Measurements from ENCODE around the gene CCDC117.

CCDC117 gene

DNA sequence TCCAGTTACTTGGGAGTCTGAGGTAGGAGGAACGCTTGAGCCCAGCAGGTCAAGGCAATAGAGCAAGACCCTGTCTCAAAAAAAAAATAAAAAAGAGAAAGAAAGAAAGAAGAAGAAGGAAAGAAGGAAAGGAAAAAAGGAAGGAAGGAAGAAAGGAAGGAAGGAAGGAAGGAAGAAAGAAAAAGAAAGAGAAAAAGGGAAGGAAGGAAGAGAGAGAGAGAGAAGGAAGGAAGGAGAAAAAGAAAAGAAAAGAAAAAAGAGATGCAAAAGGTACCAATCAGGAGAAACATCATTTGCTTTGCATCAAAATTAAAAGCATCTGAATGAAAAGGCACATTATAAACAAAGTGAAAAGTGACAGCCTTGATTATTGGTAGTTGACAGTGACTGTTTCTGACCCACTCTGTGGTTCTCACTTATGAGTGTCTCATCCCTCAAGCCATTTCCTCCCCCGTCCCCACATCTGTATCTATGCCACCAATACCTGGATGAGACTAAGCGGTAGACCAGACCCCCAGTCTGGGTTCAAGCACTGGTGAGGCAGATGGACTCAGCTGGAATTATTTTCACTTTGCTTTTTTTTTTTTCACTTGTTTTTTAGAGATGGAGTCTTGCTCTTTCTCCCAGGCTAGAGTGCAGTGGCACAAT lies 60.9 kb downstream of the CCDC117 start:
- WGBS (ENCODE audit: insufficient coverage) = 94% methylated on average over 3 of the region's 3 CpGs
- Histone ChIP-seq H3K27me3 (replicated peaks in 2 of 5; ENCODE audit: control insufficient read depth in 4 of 5, insufficient read depth in 5 of 5, low read length in 4 of 5) (no peaks in the 10 kb centered on the region), H3K9me3 (ENCODE audit: control extremely low read depth in 1 of 5, control insufficient read depth in 4 of 5, insufficient read depth in 2 of 5, low read depth in 1 of 5, low read length in 4 of 5) (no peaks in the 10 kb centered on the region), H3K4me3 (ENCODE audit: control insufficient read depth in 1 of 7, extremely low read depth in 1 of 7, insufficient read depth in 4 of 7, low read depth in 2 of 7, low read length in 6 of 7) (no peak overlapping the region), H3K36me3 (ENCODE audit: control insufficient read depth in 4 of 4, insufficient read depth in 4 of 4, low read length in 3 of 4) (peaks cover 0 to 7% (median 1%) of the 10 kb centered on the region in 4 experiments), H3K4me1 (ENCODE audit: control extremely low read depth in 1 of 4, control insufficient read depth in 4 of 4, insufficient read depth in 4 of 4, low read length in 3 of 4) (peaks cover 2 to 23% (median 10%) of the 10 kb centered on the region in 4 experiments), H3K27ac (ENCODE audit: insufficient read depth in 1 of 2, low read depth in 1 of 2, low read length in 2 of 2, poor library complexity in 1 of 2, severe bottlenecking in 2 of 2) (no peak overlapping the region)
- ChIA-PET POLR2A (interaction anchor here (0.6 kb wide), 1 partner anchor 33 kb away, joined by 4 read pairs; the partner anchor contains the start of gene XBP1), CTCF (interaction anchor here (0.6 to 8.7 kb wide), 5 partner anchors 32 to 419 kb away, joined by 3 to 174 read pairs (median 49); partner anchors contain the start of gene XBP1)
- no peak for DNase-seq

DNA sequence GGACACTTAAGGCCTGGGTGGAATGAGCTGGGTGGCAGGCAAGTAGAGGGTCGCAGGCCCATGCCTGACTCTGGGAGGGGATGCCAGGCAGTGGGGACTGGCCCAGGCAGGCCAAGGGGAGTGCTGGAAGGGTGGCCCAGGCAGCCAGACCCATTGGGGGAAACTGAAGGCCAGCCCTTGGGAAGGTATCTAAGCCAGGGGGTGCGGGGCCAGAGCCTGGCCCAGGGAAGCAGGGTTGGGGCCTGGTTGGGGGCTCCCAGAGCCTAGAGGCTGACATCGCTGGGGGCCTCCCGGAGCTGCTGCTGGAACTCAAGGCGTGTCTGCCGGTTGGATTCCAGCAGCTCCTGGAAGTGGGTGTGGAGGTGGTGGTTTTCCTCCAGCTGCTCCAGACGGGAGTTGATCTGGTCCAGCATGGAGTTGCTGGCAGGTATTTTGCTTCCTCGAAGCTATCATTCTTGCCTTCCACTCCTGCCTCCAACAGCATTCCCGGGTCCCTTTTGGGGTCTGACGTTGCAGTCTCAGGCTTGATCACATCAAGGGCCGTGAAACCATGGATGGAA lies 63.2 kb downstream of the CCDC117 start:
- no peak overlapping the region for H3K27ac ChIP-seq (ENCODE audit: insufficient read depth in 1 of 2, low read depth in 1 of 2, low read length in 2 of 2, poor library complexity in 1 of 2, severe bottlenecking in 2 of 2)
- POLR2A ChIA-PET = no interaction called here
- 97% methylated on average over 8 of the region's 11 CpGs for WGBS (ENCODE audit: insufficient coverage)
- DNase-seq = no peak
- H3K4me1 ChIP-seq (ENCODE audit: control extremely low read depth in 1 of 4, control insufficient read depth in 4 of 4, insufficient read depth in 4 of 4, low read length in 3 of 4) = peaks cover 0 to 8% (median 0%) of the 10 kb centered on the region in 4 experiments
- H3K27me3 ChIP-seq (replicated peaks in 2 of 5; ENCODE audit: control insufficient read depth in 4 of 5, insufficient read depth in 5 of 5, low read length in 4 of 5) = no peaks in the 10 kb centered on the region
- CTCF ChIA-PET = interaction anchor here (1.3 to 1.5 kb wide), 3 partner anchors 201 to 235 kb away, joined by 3 to 4 read pairs (median 4); no protein-coding TSS in a partner anchor
- peaks cover 0 to 7% (median 1%) of the 10 kb centered on the region in 4 experiments for H3K36me3 ChIP-seq (ENCODE audit: control insufficient read depth in 4 of 4, insufficient read depth in 4 of 4, low read length in 3 of 4)
- no peak overlapping the region for H3K4me3 ChIP-seq (ENCODE audit: control insufficient read depth in 1 of 7, extremely low read depth in 1 of 7, insufficient read depth in 4 of 7, low read depth in 2 of 7, low read length in 6 of 7)
- no peaks in the 10 kb centered on the region for H3K9me3 ChIP-seq (ENCODE audit: control extremely low read depth in 1 of 5, control insufficient read depth in 4 of 5, insufficient read depth in 2 of 5, low read depth in 1 of 5, low read length in 4 of 5)

DNA sequence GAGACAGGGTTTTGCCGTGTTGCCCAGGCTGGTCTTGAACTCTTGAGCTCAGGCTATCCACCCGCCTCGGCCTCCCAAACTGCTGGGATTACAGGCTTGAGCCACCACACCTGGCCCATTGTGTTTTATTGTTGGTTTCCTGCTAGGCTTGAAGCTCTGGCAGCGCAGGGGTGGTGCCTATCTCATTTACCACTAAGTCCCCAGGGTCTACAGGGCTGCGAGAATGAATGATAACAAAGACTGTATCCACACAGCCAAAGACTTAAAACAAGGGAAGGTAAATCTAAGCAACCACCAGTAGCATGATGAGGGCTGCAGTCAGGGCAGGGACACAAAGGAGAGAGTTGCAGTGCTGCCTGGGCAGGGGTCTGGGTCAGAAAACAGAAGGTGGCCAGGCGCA lies 65.1 kb downstream of the CCDC117 start:
- Histone ChIP-seq H3K27ac (ENCODE audit: insufficient read depth in 1 of 2, low read depth in 1 of 2, low read length in 2 of 2, poor library complexity in 1 of 2, severe bottlenecking in 2 of 2) (no peak overlapping the region), H3K9me3 (ENCODE audit: control extremely low read depth in 1 of 5, control insufficient read depth in 4 of 5, insufficient read depth in 2 of 5, low read depth in 1 of 5, low read length in 4 of 5) (no peaks in the 10 kb centered on the region), H3K4me1 (ENCODE audit: control extremely low read depth in 1 of 4, control insufficient read depth in 4 of 4, insufficient read depth in 4 of 4, low read length in 3 of 4) (no peaks in the 10 kb centered on the region), H3K4me3 (ENCODE audit: control insufficient read depth in 1 of 7, extremely low read depth in 1 of 7, insufficient read depth in 4 of 7, low read depth in 2 of 7, low read length in 6 of 7) (no peak overlapping the region), H3K36me3 (ENCODE audit: control insufficient read depth in 4 of 4, insufficient read depth in 4 of 4, low read length in 3 of 4) (peaks cover 0 to 6% (median 1%) of the 10 kb centered on the region in 4 experiments), H3K27me3 (replicated peaks in 2 of 5; ENCODE audit: control insufficient read depth in 4 of 5, insufficient read depth in 5 of 5, low read length in 4 of 5) (no peaks in the 10 kb centered on the region)
- ChIA-PET POLR2A (no interaction called here), CTCF (interaction anchor here (1.2 to 1.3 kb wide), 2 partner anchors 18 to 52 kb away, joined by 3 read pairs; no protein-coding TSS in a partner anchor)
- DNase-seq = no peak
- 93% methylated on average over 6 of the region's 6 CpGs for WGBS (ENCODE audit: insufficient coverage)

Data from common myeloid progenitor, CD34-positive (primary cell).